HG03159 (cell line): Measurements from ENCODE around the gene TNNI3.
"Not testable (repeated sequence)": the region's sequence is repeated elsewhere in the genome, so short reads cannot be mapped to it uniquely, and the experiment has no call there.

ENCODE experiments used
- ATAC-seq: cut with Tn5 transposase; IDR thresholded peaks from one replicate; pipeline ENCODE4 v1.9.1; 2021; ENCODE audit warnings: mild to moderate bottlenecking, moderate library complexity; ENCODE audit not compliant: unreplicated experiment

Gene TNNI3

DNA sequence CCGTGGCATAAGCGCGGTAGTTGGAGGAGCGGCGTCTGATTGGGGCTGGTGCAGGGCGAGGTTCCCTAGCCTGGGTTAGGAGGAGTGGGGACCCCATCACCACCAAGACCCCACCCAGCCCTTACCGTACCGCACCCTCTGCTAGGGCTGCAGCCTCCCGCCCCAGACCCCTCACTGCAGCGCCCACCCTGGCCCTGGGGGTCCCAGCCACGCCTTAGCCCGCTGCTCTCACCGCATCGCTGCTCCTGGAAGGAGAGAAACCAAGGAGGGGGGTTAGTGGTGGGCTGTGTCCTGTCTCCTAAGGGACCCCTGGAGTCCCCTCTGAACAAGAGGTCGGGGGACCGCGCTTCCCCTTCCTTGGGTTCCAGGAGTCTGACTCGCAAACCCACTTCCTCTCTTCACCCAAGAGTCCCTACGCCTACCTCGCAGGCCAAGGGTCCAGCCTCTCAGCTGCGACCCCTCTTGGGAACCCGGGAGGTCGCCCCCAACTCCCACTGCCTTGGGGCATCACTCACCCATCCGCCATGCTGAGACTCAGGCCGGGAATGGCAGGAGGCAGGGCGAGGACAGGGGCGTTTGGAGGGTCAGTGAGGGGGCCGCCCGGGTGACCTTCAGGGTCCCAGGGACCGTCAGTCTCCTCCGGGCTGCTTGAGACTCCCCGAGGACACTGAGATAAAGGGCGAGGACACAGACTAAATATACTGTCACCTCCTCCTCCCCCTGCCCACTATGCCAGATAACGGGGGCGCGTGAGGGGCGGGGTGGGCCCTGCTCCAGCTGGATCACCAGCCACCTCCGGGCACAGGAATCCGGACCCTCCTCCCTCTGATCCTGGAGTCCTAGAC, at the start of gene TNNI3:
Gene TNNI3, minus strand, starts transcription at position 669 of the 845 bp plus-strand sequence. Its CDS starts 143 bp downstream, at position 526.
- ATAC-seq, result no peak

DNA sequence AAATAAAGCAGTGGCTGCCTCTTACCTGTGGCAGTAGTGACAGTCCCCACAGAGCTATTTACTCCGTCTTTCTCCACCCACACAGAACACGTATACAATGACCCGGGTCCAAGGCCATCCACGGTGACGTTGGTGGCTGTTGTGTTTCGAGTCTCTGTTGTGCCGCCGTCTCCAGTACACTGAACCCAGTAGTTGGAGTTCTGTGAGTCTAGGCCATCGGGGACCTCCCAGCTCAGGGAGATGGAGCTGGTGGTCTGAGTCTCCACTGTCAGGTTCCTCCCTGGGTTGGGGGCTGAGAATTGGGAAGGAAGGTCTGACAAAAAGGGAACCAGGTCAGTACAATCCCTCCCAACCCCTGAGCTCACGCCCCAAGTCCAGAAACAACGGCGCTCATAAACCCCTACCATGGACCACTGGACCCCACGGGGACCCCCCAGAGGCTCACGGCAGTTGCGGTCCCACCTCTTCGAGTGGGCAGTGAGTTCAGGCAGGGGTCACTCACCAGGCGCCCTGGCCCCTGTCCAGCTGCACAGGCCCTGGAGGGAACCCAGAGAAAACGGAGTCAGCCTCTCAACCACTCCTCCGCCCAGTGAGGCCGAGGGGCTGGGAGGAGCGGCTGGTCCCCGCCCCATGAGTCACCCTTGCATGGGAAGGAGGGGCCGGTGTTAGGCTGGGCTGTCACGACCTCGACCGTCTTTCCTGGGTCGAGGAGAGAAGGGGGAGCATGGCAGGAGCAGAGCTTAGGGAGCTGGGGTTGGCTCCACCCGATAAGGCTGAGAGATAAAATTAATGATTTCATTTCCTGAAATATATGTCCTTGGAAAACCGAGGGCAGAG, 49.4 kb upstream of the TNNI3 start:
- ATAC-seq, result no peak

DNA sequence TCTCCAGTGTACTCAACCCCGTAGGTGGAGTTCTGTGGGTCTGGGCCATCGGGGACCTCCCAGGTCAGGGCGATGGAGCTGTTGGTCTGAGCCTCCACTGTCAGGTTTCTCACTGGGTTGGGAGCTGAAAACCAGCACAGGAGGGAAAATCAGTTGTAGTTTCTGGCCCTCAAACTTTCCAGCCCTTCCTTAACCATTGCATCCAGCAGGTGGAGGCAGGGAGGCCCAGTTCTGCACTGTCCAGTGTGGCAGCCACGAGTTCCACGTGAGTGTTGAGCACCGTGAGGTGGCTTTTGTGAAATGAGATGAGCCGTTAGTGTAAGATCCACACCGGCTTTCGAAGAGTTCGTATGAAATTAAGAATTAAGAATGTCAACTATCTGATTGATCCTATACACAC, 44.7 kb upstream of the TNNI3 start:
- ATAC-seq, result not testable (repeated sequence)

DNA sequence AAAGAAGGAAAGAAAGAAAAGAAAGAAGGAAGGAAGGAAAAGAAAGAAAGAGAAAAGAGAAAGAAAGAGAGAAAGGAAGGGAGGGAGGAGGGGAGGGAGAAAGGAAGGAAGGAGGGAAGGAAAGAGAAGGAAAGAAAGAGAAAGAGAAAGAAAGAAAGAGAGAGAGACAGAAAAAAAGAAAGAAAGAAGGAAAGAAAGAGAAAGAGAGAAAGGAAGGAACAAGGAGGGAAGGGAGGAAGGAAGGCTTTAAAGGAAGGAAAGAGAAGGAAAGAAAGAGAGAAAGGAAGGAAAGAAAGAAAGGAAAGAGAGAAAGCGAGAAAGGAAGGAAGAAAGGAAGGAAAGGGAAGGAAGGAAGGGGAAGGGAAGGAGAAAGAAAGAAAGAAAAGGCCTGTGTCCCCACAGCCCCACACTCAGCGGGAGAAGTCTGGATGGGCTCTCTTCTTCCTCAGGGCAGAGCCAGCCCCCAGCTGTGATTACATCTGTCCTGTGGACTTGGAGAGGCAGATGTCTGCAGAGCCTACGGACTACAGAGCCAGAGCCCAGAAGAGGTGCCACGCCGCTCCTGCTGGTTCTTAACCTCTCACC, 42.2 kb upstream of the TNNI3 start:
- ATAC-seq, result no peak

DNA sequence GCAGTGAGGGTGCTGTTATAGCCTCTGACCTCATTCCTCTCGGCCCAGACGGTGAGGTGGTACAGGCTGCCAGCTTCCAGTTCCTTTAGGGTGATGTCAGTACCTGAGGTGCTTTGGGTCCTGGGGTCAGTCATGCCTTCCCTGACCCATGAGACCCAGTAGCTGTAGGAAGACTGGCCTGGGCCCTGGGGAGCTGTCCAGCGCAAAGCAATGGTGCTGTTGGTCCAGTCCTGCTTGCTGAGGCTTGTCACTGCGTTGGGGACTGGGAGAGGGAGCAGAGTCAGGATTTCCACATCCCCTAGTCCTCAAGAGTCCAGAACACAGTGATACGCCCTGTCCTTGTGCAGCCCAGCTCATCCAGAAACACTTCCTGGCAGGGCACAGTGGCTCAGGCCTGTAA, 41.1 kb upstream of the TNNI3 start:
- ATAC-seq, result no peak

DNA sequence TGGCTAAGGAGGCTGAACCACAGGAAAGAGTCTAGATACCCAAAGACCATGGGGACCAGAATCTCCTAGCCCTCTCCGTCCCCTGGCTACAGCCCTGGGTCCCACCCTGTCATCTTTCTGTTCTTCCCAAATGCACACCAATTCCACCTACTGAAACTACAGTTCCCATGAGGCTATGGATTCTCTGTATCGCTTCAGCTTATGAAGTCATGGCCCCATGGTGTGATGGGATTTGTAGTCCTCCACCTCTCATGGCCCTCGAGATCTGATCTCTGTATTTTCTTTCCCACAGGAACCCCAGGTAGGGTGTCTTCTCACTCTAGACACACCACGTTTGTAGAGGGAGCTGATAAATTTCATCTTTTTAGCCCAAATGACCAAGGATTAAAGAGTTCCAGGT, 40.0 kb upstream of the TNNI3 start:
- no peak for ATAC-seq

DNA sequence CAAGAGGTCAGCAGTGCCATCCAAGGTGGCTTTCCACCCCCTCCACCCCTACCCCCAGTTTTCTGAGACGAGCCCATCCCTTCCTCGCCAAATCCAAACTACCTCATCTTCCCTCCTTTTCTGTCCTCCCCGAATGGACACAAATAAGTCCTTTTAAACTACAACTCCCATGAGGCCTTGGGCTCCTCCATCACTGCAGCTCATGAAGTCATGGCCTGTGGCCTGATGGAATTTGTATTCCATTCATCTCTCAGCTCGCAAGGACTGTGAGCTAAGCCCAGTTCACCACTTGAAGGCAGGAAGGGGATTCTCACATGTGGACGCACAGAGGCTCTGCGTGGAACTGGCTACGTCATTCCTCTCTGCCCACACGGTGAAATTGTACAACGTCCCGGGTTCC, 39.3 kb upstream of the TNNI3 start:
- no peak for ATAC-seq

DNA sequence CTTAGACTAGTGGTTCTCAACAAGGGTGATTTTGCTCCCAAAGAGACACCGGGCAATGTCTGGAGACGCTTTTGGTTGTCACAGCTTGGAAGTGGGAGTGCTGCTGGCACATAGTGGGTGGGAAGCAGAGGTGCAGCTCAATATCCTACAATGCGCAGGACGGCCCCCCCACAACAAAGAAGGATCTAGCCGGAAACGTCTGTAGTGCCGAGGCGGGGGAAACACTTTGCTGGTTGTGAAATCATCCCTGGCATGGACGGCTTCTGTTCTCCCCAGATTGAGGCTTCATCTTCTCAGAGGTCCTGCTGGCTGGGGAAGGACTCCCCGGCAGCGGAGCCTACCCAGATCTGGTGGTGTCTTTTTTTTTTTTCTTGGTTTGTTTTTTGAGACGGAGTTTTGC, 35.9 kb upstream of the TNNI3 start:
- ATAC-seq, result no peak

DNA sequence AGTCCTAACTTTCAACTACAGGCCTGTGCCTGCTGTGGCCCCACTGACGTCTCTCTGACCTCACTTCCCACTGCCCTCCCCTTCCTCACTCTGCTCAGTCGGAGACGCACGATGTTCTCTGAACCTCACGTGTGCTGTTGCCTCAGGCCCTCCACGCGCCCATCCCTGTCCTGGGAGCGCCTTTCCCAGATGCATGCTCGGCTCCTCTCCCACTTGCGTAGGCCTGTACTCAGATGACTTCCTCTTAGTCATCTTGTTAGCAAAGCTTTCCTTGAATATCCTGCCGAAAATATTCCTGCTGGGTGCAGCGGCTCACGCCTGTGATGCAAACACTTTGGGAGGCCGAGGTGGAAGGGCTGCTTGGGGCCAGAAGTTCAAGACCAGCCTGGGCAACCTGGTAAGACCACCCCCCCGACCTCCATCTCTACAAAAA, 31.9 kb upstream of the TNNI3 start:
- no peak for ATAC-seq

DNA sequence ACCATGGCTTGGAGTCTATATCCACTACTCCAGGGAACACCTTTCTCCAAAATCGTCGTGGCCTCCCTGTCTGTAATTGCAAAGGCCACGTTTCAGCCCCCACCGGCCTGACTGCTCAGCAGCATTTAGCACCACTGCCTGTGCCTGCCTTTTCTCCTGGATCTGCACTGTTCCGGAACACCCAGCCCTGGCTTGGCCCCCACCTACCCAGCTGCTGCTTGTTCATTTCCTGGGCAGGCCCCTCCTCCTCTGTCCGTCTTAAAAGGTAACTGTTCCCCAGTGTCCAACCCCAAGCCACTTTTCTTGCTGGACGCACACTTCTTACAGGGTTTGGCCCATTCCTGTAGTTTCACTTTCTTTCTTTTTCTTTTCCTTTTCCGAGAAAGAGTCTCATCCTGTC, 31.1 kb upstream of the TNNI3 start:
- no peak for ATAC-seq

DNA sequence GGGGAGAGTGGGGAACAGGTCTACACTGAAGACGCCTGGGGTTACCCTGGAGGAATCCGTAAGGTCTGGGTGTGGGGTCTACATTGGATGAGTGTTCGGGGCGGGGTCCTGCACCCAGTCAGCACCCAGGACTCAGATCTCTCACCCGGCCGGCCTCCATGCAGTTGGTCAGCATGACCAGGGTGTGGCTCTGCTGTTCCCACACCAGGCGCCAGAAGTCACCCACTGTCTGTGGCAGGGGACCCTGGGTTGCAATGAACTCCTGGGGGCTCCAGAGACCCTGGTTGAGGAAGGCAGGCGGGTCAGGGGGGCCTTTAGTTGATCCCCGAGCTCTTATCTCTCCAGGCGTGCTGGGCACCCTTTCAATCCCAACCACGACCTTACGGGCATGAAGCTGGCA, 28.5 kb upstream of the TNNI3 start:
- ATAC-seq, result no peak

DNA sequence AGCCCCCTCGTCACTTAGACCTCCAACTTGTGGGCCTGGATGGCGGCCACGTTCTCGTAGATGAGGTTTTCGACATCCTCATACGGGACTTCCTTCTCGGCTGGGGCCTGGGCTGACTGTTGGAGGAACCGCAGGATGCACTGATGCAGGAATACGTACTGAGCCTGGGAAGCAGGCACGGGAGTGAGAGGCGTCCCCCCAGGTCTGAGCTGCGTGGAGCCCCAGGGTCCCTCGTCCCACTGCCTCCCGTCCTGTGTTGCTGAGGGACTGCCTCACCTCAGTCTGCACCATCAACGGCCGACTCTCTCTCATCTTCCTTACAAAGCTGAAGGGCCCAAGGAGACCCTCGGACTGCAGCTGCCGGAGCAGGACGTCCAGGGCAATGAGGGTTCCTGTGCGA, 24.2 kb upstream of the TNNI3 start:
- no peak for ATAC-seq

DNA sequence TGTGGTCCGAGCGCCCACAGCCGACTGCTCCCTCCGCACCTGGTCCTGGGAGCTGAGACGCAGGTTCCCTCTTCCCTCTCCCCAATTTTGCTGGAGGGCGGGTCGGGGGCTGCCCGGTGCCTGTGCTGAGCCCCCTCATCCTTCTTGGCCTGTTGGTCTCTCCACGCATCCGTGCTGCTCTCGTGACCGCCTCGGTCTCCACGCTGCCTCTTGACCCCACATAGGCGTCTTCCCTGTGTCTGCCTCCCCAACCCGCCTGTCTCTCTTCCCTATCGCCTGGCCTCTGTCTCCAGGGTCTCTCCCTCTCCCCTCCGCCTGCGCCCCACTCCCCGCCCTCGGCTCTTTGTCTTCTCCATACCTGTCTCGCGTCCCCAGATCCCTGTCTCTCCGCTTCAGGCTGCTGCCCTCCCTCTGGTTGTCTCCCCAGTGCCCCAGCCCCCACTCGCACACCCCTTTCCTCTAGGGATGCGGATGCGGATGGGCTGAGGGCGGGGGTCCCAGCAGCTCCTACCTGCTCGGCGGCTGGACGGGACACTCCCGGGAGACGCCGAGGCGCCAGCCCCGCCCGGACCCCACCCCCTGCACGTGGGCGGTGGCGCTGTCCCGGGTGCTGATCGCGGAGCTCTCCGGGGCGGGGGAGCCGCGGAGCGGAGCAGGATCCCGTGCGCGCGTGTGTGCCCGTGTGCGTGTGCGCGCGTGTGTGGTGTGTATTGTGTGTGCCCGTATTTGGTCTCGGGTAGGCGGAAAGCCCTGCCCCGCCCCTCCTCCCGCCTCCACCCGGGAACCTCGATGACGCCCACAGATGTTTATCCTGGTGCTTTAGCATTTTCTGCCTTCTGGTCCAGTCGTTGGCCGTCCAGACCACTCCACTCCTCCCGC, 22.3 kb upstream of the TNNI3 start, which contains the start of gene SYT5:
Gene SYT5, minus strand, starts transcription at position 684 of the 879 bp plus-strand sequence. CDS start 1,248 bp downstream, outside the sequence.
- peak; percentile 12 for ATAC-seq

DNA sequence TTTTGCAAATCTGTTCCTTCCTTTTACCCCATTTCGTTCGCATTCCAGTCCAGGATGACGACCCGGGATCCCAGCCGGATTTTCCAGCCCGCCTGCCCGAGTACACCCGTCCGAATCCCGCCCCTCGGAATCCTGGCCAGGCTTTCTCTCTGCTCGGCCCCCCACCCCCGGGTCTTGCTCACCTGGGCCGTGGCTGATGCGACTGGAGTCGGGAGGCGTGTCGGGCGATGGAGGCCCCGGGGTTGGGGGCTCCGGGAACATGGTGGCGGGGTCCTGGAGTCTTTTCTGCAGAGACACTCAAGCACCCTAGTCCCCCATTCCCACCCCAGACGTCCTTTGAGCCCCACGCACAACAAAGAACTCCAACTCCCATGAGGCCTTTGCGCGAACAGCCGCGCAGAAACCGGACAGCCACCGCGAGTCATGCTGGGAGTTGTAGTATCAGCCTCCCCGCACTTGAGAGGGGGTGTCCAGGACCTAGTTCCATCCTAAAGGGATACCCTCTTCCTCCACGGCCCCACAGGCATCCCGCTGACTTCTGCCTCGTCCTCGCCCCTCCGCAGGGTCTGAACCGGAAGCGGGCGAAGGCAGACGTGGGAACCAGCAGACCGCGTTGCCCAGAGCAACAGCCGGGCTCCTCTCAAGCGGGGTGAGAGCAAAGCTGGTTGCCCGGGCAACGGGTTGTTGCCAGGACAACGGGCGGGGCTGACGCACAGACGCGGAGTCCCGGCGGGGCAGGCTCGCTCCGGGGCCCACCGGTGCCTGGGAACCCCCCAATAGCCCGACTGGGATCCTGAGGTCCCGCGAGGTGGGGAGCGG, 21.5 kb upstream of the TNNI3 start:
- ATAC-seq, result peak; percentile 75

DNA sequence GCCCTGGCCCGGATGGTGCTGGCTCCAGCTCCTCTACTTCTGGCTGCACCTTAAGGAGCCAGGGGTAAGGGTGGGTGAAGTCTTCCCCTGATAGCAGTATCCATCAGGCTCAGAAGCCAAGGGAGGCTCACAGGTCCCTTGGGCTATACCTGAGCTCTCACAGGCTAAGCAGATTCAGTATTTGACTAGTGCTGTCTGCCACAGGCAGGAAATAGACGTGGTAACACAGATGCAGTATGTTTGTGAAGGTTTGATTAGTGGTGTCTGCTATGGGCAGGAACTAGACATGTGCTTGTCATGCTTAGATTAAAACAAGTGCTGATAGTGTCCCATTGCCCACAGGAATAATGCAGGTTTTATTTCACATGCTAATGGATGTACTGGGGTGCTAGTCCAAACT, 18.5 kb upstream of the TNNI3 start:
- ATAC-seq, result no peak

DNA sequence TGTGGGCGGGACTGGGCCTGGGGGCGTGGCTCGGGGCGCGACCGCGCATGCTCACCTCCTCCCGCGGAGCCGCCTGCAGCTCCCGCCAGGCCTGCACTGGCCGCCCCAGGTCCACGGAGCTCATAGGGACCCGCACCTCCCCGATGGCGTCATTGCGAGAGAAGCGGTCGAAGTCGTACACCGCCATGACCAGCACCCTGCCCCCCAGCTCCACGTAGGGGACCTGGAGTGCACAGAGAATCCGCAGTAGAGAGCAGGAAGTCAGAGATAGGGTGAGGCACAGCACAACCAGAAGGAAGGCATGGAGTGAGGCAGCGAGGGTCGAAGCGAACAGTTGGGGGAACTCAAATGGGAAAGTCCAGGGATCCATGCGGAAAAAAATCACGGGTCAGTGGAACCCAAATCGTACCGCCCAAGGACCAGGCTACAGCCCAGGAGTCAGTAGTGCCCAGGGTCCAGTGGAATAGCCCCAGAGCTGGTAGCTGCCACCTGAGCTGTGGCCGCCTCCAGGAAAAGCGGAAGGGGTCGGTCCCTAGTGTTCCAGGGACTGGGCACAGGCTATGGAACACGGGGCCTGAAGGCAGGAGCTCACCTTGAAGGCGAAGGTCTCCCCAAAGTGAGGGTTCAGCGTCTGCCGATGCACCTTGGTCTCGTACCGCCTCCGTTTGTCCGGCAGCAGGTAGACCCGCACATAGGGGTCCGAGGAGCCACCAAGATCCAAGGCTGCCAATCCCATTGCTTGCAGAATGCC, 17.8 kb upstream of the TNNI3 start:
- ATAC-seq, result no peak

DNA sequence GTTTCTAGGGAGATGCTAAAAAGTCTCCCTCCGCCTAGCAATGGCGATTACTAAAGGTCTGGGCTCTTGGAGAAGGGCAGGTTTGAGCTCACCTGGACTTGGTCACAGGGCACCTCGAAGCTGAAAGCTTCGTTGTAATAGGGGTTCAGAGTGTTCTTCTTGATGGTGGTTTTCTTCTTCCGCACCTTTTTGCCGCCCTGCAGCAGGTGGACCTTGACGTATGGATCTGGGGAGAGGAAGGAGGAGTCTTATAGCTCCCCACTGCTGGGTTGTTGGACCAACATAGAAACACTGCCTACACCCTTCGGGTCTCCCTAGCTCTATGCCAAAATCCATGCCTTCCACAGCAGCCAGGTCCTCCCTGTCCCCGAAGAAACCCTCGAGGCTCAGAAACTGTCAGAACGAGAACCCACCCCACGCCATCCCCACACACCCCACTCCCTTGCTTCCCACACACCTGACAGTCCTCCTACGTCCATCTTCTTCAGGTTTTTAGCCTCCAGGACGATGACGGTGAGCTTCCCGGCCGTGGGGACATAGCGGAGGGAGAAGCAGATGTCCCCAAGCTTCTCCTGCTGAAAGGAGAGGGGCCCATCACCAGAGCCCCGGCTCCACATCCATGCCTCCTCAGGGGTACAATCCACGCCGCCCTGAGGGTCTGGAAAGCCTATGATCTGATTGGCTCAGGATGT, 17.0 kb upstream of the TNNI3 start:
- ATAC-seq, result no peak

DNA sequence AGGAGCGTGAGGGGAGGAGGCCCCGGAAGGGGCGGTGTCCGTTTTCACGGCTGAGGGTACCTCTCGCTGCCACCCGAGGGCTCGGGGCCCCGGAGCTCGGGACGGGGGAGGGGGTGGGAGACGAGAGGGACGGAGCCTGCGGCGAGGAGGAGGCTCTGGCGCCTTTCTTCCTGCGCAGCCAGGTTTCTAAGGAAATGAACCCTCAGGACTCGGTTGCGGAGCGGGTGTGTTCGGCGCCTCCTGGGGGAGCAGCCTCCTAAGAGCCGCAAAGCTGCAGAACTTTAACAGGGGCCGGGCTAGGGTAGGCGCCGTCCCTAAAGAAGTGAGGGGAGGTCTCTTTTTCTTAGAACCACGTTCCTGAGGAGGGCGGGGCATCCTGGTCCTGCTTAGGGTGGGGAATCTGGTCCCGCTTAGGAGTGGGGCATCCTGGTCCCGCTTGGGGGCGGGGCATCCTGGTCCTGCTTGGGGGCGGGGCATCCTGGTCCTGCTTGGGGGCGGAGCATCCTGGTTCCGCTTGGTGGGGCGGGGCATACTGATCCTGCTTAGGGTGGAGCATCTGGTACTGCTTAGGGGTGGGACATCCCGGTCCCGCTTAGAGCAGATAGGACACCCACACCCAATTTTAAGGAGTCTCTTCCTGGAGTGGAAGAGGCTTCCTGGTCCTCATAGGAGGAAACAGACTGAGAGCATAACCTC, 16.3 kb upstream of the TNNI3 start:
- no peak for ATAC-seq
